HG02884 (cell line): ENCODE measurements around the gene BCL2L12.

Experiments
- ATAC-seq: cut with Tn5 transposase; IDR thresholded peaks from one replicate; pipeline ENCODE4 v1.9.1; 2021; ENCODE audit warnings: mild to moderate bottlenecking, moderate library complexity; ENCODE audit not compliant: unreplicated experiment

The BCL2L12 gene

DNA sequence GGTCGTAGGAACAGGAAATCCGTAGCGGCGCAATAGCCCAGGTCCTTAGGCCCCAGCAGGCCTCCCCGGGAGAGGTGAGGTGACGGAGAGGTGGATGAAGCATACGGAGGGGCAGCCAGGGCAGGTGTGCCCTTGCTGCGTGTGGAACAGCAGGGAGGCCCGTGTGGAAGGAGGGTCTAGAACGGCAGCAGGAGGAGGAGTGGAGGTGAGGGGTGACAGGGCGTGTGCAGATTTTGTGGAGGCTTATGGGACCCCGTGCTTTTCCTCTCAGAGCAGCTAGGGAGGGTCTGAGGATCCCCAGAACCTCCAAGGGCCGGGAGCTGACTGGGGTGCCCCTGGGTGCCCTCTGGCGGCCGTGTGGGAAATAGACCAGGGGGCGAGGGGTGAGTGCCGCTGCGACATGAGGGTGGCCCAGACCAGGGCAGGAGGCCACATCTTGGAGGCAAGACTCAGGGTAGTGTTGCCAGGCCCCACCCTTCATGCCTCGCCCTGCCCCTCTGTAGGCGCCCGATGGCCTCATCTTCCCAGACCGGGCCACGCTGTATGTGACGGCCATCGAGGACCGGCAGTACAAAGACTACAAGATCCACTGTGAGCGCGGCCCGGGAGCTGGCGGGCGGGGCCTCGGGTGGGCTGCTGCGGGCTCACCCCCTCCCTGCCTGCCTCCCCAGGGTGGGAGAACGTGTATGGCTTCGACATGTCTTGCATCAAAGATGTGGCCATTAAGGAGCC is 18.7 kb downstream of the BCL2L12 start:
- no peak for ATAC-seq

DNA sequence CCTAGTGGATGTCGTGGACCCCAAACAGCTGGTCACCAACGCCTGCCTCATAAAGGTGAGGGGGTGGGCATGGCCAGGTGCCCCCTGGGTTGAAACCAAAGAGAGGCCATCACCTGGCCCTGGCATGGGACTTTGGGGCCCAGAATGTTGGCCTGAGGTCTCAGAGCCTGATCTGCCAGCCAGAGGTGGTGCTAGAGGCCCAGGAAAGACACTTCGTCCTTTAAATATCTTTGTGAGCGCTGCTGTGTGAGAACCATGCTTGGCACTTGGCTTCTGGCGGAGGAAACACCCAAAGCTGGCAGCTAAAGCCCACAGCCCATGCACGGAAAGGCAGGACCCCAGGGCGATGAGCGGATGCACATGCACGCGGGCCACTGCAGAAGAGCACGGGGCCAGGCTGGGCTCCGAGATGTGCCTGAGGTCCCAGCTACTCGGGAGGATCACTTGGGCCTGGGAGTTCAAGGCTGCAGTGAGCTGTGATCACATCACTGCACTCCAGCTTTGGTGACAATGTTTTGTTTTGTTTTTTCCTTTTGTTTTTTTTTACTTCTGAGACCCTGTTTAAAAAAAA is 19.3 kb downstream of the BCL2L12 start:
- no peak for ATAC-seq

DNA sequence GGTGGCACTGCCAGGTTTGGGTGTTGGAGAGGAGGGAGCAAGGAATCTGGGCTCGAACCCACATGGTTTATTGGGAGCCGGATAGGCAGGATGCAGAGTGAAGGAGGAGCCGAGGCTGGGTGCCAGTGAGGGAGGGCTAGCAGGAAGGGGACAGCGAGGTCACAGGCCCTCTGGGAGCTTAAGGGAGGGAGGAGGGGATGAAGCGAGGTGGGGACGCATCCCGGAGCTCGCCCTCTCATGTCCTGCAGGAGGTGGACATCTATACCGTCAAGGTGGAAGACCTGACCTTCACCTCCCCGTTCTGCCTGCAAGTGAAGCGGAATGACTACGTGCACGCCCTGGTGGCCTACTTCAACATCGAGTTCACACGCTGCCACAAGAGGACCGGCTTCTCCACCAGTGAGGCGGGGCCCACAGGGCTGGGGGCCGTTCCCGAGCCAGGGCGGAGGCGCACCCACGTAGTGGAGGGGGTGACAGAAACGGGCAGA is 20.2 kb downstream of the BCL2L12 start:
- ATAC-seq: no peak

DNA sequence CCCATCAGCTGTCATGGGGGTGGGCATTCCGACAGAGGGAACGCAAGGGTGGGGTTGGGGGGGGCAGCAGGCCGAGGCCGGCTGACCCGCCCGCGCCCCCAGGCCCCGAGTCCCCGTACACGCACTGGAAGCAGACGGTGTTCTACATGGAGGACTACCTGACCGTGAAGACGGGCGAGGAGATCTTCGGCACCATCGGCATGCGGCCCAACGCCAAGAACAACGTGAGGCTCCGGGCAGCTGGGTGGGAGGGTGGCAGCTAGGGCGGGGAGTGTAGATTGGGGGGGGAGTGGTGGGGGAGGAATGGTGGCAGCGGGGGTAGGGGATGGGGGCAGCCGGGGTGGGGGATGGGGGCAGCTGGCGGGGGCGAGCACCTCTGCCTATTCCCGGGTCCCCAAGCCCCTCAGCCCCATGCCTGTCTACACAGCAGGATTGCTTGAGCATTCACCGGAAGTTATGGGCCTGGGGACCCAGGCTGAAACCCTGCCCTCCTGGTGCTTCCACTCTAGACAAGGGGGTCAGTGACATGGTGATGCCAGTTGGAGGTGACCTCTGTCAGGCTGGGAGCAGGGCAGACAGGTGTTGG is 20.9 kb downstream of the BCL2L12 start:
- no peak for ATAC-seq

DNA sequence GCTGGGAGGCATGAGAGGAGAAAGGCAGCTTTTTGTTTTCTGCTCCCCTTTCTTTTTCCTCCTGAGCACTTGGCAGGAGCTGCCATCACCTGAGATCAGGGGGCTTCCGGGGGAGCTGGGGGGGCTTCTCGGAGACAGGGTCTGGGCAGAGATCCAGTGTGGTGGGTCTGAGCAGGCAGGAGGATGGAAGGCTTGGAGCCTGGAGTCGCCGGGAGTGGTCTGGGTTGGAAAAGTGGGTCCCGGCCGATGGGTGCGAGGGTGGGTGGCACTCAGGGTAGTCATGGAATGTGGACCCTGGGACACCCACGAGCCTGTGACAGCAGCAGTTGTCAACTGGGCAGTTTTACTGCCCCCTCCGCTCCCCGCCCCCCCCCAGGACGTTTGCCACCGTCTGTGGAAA is 21.4 kb downstream of the BCL2L12 start:
- ATAC-seq: no peak

DNA sequence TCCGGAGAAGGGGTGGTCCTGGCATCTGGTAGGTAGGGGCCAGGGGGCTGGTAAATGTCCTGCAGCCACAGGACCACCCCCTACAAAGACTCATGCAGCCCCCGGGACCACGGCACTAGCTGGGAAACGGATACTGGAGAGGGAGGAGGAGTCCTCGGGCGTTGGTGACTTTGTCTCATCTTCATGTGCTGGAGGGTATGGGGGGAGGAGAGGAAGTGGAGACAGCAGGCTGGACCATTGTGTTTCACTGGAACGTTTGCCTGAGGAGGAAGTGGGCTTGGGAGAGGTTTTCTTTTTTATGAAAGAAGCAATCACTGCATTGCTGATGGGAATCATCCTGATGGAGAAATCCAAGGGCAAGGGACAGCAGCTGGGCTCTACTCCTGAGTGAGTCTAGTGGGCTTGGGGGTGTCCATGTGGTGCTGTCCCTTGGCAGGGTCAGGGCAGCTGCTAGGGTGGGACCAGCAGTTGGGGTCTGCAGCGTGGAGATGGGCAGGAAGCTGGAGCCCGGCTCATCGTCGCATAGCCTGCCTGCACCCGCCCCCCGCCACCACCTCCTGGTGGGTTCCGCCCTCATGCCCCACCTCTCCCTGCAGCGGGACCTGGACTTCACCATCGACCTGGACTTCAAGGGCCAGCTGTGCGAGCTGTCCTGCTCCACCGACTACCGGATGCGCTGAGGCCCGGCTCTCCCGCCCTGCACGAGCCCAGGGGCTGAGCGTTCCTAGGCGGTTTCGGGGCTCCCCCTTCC is 22.0 kb downstream of the BCL2L12 start:
- ATAC-seq: no peak

DNA sequence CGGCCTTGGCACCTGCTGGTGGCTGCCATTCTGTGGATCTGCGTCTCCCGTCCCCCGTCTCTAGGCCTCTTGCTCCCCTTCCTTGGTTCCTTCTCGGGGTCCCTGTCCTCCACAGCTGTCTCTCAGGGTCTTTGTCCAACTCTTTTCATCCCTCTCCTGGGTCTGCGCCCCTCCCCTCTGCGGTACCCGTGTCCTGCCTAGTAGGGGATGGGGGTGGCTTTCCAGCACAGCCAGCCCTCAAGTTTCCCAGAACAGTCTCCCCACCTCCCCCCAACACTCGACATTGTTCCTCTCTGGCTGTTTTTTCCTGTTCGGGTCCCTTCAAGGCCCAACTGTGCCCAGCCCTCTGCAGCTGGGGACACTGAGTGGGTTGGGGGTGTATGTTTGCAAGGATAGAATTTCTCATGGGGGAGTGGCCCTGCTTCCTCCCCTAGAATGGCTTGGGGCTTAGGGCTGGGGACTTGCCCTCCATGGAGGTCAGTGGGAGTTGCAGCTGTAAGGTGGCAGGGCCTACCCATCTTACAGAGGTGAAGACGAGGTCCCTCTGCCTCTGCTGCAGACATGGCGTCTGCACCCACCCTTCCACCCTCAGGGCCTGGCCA is 22.9 kb downstream of the BCL2L12 start:
- ATAC-seq: no peak

DNA sequence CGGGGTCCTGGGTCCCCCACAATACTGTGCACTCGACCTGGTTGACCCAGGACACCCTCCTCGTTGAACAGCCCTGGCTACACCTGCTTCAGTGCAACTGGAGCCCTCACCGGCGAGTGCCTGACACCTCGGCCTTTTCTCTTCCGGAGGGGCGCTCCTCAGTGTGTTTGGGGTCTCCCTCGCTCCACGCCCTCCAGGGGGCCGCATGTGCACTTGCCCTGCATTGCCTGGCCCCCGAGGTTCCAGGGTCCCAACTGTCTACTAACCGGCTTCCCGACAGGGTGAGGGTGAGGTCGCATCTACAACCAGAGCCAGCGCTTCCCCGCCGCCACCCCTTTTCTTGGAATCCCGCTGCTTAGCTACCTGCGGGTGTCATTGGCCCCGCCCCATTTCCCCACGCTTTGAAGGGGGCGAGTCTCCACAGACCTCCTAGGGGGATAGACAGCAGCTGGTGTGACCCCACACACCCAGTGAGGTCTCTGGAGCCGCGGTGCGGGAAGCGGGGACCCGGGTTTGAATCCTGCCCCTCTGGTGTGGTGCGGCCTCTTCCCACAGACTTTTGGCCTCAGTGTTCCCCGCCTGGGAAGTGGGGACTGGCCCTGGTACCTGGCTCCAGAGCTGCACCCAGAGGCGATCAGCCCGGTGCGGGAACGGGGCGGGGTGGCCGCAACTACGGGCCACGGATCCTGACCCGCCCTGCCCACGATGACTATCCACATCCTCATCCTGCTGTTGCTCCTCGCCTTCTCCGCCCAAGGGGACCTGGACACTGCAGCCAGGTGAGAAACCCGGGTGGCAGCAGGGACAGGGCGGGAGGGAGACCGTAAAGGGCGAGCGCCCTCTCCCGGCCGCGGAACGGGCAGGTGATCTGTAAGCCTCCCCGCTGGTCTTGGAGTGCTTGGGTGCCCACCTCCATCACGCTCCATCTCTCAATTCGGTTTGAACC is 23.7 kb downstream of the BCL2L12 start, which contains the start of gene ADM5:
ADM5 (plus strand) TSS at position 462 of the 946 bp plus-strand sequence; CDS start at position 706, 244 bp downstream.
- ATAC-seq: no peak

DNA sequence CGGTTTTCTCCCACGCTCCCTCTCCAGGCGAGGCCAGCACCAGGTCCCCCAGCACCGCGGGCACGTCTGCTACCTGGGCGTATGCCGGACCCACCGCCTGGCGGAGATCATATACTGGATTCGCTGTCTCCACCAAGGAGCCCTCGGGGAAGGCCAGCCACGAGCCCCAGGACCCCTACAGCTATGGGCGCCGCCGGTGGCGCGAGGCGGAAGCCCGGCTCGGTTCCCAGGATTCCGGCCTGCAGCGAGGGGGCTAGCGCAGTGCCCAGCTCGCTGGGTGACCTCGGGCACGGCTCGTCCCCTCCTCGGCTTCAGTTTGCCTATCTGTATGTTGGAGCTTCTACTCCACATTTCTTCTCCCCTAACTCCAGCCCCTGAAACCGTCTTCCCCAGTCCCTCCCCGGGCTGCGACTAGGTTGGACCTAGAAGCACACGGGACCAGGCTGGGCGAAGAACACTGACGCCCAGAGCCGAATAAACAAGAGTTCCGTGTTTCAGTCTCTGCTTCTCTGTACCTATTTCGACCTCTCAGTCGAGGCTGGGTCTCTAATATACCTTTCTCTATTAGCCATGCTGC is 24.4 kb downstream of the BCL2L12 start:
- ATAC-seq: no peak

DNA sequence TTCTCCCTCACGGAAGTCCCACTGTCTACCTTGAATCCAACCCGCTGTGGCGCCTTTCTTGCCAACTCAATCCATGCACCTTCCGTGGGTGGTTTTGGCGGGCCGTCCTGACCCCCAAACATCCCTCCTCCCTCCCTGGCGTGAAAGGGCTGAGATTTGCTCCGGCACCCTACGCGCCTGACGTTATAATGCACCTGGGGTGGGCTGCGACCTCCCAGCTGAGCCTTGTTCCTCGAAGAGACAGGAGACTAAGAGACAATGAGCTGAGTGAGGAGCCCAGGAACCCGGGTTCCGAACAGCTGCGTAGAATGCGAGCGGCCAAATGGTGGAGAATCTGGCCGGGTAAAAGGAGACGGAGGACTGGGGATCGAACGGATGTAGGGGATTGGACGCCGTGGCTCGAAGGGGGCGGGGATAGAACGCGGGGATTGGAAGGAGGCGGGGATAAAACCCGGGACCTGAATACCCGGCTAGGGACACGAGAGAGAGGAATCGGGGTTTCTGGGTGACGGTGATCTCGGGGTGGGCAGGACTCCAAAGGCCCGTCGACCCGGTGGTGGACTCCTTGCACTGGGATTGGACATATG is 25.0 kb downstream of the BCL2L12 start, which contains the start of gene CPT1C:
CPT1C (plus strand) TSS at position 461 of the 587 bp plus-strand sequence. CDS start 1,137 bp downstream, outside the sequence.
- ATAC-seq: no peak

DNA sequence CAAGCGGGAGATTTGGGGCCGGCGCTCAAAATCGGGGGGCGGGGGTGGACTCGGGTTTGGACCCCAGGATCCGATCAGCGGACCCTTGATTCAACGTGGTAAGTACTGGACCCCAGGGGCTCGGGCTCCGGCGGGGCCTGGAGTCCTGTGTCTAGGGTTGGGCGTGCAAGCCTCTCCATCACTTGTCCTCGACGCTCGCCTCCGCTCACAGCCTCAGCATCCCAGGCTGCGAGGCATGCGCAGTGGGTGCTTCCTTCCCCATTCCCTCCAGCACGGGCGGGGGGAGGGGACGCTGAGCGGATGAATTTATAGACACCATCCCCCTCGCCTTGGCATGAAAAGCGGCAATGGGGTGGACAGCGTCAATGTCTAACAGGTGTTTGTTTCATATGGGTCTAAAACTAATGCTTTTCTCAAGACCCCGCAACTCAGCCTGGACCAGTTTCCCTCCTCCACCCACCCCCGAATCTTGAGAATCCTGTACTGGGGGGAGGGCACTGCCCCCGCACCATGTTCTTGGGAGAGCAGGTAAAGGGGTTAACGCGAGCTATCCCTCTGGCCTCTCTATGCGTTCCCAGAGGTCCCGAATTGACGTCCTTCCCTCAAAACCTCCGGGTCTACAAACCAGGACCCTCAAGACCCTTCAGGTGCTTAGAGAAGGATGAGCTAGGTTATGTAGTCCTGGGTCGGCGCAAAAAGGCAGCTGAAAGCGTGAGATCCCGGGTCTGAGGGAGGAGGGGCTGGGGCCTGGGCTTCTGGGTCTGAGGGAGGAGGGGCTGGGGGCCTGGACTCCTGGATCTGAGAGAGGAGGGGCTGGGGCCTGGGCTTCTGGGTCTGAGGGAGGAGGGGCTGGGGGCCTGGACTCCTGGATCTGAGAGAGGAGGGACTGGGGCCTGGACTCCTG is 25.8 kb downstream of the BCL2L12 start:
- no peak for ATAC-seq

DNA sequence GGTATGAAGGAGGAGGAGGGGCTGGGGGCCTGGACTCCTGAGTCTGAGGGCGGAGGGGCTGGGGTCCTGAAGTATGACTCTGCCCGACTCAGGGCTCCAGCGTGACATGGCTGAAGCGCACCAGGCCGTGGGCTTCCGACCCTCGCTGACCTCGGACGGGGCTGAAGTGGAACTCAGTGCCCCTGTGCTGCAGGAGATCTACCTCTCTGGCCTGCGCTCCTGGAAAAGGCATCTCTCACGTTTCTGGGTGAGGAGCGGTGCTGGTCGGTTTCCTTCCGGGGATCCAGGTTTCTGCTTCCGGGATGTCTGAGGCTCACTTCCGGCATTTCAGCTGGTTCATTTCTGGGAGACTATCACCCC is 26.4 kb downstream of the BCL2L12 start:
- no peak for ATAC-seq

DNA sequence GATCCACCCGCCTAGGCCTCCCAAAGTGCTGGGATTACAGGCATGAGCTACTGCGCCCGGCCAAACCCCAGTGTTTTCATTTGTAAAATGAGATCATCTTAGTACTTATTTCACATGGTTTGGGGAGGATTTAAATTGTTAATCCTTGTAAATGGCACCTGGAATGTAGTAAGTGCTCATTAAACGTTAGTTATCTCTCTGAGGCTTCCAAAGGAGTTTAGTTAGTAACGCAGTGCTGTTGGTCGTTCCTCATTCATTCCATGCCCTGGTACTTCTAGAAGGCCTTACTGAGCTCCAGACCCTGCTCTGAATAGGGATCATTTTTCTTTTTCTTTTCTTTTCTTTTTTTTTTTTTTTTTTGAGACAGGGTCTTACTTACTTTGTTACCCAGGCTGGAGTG is 30.4 kb downstream of the BCL2L12 start:
- ATAC-seq: no peak

DNA sequence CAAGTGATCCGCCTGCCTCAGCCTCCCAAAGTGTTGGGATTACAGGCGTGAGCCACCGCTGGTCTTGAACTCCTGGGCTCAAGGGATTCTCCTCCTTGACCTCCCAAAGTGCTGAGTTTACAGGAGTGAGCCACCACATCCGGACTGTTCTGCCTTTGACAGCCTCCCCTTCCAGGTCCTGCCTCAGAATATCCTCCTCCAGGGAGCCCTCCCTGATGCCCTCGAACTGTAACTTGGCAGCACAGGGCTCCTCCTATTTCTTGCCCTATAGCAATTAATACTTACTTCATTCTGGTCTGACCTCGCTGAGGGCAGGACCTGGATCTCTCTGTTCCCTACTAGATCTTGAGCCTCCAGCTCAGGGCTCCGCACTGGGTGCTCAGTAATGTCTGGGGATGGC is 31.1 kb downstream of the BCL2L12 start:
- no peak for ATAC-seq

DNA sequence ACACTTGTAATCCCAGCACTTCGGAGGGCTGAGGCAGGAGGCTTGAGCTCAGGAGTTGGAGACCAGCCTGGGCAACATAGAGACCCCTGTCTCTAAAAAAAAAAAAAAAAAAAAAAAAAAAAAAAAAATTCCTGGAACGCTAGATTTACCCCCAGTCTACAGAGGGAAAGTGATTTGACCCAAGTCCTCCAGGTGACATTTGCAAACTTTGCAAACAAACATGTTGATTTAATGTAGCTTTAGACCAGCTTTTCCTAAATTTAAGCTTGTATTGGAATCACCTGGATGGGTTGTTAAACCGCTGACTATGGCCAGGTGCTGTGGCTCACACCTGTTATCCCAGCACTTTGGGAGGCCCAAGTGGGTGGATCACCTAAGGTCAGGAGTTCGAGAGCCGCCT is 33.6 kb downstream of the BCL2L12 start:
- no peak for ATAC-seq

DNA sequence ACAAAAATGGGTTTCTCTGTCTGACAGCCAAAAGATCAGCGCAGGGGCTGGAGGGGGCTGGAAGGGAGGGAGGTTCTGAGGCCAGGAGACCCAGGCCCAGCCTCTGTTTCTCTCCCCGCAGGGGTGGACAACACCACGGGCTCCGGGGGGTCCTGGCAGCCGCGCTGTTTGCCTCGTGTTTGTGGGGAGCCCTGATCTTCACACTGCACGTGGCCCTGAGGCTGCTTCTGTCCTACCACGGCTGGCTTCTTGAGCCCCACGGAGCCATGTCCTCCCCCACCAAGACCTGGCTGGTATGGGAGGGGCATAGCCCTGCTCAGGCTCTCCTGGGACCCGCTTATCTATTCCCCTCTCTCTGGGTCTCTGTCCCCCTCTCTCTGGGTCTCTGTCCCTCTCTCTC is 34.8 kb downstream of the BCL2L12 start:
- ATAC-seq: no peak

DNA sequence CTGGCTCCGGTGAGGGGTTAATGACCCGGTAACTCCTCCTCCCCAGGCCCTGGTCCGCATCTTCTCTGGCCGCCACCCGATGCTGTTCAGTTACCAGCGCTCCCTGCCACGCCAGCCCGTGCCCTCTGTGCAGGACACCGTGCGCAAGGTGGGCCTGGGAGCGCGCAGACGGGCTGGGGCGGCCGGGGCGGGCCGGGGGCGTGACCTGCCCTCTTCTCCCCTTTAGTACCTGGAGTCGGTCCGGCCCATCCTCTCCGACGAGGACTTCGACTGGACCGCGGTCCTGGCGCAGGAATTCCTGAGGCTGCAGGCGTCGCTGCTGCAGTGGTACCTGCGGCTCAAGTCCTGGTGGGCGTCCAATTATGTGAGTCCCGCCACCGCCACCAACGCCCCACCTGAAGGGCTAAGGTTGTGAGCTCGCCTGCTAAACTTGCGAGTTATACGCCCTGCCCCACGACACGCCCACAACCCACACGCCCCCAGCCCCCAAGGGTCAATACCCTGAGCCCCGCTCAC is 35.6 kb downstream of the BCL2L12 start:
- no peak for ATAC-seq
